ENCODE results near the gene MBTPS2.
"Not testable (repeated sequence)": the region's sequence is repeated elsewhere in the genome, so short reads cannot be mapped to it uniquely, and the experiment has no call there.

The MBTPS2 gene

DNA sequence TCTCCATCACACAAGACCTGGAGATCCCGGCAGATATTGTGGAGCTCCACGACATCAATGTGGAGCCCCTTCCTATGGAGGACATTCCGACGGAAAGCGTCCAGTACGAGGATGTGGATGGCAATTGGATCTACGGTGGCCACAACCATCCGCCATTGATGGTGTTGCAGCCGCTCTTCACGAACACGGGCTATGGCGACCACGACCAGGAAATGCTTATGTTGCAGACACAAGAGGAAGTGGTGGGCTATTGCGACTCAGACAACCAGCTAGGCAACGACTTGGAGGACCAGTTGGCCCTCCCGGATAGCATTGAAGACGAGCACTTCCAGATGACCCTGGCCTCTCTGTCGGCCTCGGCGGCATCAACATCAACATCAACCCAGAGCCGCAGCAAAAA lies 17.1 kb downstream of the MBTPS2 start:
- H3K27ac ChIP-seq = no peak overlapping the region
- TF ChIP-seq, protein P1, sequence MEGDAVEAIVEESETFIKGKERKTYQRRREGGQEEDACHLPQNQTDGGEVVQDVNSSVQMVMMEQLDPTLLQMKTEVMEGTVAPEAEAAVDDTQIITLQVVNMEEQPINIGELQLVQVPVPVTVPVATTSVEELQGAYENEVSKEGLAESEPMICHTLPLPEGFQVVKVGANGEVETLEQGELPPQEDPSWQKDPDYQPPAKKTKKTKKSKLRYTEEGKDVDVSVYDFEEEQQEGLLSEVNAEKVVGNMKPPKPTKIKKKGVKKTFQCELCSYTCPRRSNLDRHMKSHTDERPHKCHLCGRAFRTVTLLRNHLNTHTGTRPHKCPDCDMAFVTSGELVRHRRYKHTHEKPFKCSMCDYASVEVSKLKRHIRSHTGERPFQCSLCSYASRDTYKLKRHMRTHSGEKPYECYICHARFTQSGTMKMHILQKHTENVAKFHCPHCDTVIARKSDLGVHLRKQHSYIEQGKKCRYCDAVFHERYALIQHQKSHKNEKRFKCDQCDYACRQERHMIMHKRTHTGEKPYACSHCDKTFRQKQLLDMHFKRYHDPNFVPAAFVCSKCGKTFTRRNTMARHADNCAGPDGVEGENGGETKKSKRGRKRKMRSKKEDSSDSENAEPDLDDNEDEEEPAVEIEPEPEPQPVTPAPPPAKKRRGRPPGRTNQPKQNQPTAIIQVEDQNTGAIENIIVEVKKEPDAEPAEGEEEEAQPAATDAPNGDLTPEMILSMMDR (IDR thresholded peaks at IDR 0.05) = no peak
- TF ChIP-seq ZFX (IDR thresholded peaks at IDR 0.05; ENCODE audit: borderline replicate concordance) = no peak

DNA sequence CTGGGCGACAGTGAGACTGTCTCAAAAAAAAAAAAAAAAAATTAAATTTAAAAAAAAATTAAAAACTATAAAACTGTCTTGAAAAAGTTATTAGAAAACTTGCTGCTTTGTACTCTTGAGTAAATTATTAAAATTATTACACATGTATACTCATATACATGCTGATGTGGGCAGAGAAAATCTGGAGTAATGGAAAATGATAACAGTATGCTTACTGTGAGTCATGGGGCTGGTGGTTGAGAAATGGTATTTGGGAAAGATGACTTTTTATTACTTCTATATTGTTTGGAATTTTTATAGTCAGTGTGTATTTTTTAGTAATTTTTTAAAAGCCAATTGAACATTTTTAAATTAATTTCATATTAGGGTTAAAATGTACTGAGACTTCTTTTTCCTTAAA lies 23.8 kb downstream of the MBTPS2 start:
- no peak overlapping the region for H3K27ac ChIP-seq
- TF ChIP-seq, protein P1 (IDR thresholded peaks at IDR 0.05) = no peak
- TF ChIP-seq ZFX (IDR thresholded peaks at IDR 0.05; ENCODE audit: borderline replicate concordance) = no peak

DNA sequence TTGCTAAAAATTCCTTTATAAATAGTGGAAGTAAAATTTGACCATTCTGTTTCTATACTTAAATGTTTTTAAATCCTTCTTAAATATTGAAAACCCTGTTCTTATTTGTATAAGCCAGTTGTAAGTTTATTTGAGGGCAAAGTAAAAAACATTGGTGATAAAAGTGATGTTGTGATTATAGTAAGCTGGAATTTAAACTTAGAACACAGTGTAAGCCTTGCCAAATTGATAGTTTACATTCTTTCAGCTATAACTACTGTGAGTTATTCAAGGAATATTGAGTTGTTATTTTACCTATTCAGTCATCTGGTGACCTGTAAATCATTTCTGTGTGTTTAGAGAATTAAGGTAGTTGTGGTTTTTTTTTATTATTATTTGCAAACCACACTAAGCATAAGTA lies 26.0 kb downstream of the MBTPS2 start:
- no peak overlapping the region for H3K27ac ChIP-seq
- TF ChIP-seq ZFX (IDR thresholded peaks at IDR 0.05; ENCODE audit: borderline replicate concordance) = no peak
- TF ChIP-seq, protein P1 (IDR thresholded peaks at IDR 0.05) = no peak

DNA sequence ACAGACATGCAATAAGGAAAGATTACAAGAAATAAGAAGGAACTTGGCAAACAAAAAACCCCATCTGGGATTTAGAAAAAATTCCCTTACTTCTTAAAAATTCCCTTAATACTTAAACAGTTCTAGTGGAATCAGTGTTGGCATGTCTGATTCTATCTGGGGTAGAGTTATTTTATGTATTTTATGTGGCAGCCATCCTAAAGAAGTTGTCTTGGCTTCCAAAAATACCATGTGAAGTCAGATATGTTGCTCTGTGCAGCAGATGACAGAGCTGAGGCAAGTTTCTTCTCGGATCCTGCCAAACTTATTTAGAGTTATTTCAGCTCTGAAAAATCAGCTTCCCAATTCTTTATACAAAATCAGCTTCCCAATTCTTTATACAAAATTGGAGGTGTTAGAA lies 31.1 kb downstream of the MBTPS2 start:
- TF ChIP-seq ZFX (IDR thresholded peaks at IDR 0.05; ENCODE audit: borderline replicate concordance) = no peak
- TF ChIP-seq, protein P1 (IDR thresholded peaks at IDR 0.05) = no peak
- H3K27ac ChIP-seq = no peak overlapping the region

DNA sequence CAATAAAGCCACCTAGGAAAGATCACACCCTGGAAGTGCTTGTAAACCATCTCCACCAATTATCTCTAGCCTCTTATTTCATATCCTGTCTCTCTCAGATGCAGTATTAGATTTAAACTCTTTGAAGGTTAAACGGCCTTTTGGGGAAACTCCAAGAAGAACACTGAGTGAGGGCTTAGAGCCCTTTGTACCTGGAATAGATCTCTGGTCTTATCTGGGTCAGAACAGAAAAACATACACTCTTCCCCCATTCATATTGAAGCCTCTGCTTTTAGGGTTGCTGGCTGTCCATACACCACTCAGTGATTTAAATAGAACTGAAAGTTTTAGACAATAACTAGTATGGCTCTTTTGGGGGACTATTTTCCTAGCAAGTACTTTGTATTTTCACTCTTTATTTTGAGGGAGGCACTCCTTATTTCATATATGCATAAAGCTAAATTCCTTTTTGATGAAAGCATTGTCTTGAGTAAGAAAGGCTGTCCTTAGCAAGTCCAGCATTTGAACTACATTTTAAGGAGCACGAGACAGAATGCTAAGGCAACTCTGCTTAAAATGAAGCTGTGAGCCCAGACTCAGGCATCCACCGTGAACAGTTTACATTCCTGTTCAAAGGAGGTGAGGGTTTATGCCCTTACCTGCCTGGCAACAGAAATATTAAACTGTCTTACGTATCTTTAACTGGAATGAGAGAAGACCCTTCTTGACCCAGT lies 33.8 kb downstream of the MBTPS2 start:
- TF ChIP-seq, protein P1 (IDR thresholded peaks at IDR 0.05) = no peak
- no peak for TF ChIP-seq ZFX (IDR thresholded peaks at IDR 0.05; ENCODE audit: borderline replicate concordance)

DNA sequence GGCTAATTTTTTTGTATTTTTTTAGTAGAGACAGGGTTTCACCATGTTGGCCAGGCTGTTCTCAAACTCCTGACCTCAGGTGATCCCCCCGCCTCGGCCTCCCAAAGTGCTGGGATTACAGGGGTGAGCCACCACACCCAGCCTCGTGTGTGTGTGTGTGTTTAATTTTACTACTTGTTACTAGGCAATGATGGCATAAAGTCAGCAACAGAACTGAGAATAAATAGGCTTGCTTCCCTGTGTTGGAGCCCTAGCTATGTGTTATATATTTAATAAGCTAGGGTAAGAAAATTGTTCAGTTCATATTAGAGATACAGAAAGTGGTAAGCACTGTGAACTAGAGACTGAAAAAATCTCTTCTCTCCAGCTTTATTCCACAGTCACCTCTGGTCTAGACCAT lies 34.8 kb downstream of the MBTPS2 start:
- H3K27ac ChIP-seq = not testable (repeated sequence)

More for the DNA sequence above, 33.8 kb downstream of the MBTPS2 start:
- no peak overlapping the region for H3K27ac ChIP-seq

DNA sequence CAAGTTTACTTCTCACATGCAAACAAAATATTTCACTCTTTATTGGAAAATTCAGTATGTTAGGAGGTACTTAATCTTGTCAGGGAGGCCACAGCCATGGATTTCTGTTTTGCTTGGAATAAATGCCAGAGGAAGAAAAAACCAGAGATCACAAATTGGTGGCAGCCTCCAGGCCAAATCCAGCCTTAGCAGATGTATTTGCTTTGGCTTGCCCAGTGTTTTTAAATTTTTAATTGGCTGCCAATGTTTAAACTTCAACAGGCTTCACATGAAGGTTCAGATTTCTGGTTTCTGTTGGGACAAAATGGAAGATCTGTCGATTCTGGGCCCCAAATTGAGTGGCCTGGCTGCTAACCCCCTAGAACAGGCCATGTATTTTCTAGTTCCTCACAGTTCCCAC lies 35.6 kb downstream of the MBTPS2 start:
- TF ChIP-seq, protein P1 (IDR thresholded peaks at IDR 0.05) = no peak
- TF ChIP-seq ZFX (IDR thresholded peaks at IDR 0.05; ENCODE audit: borderline replicate concordance) = no peak
- peak overlapping the region; percentile 46 for H3K27ac ChIP-seq

Data from 22Rv1 (cell line).